ENCODE data around the gene PDXK.
A peak's percentile ranks its signal among the peaks of the same experiment; 100 is the strongest.

PDXK gene

GRCh38 chr21:43805275-43805800, 86.4 kb downstream of the PDXK start:
- DNase-seq (ENCODE audit: low spot score) = peak; percentile 16

- no peak for DNase-seq (ENCODE audit: low spot score)
Measured at GRCh38 chr21:43806017-43806710, 87.2 kb downstream of the PDXK start.

GRCh38 chr21:43808367-43808766, 89.4 kb downstream of the PDXK start:
- DNase-seq (ENCODE audit: low spot score) = no peak

DNA sequence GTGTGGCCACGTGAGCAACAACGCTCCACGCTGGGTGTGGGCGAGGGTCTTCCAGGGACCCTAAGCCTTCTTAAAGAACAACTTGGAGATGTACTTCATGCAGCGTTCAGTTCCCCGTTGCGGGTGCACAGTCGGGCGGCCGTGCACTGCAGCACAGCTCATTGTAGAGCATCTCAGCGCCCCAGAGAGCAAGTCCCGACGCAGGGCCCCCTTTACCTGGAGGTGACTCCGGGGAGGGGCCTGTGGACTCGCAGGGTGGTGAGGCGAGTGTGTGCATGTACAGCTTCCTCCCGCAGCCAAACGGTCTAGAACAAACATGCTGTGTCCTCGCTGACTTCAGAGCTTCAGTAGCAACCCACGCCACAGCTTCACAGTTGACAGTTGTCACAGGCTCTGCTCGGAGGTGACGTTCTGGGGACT, 89.9 kb downstream of the PDXK start:
- DNase-seq (ENCODE audit: low spot score) = no peak

GRCh38 chr21:43809346-43809799, 90.4 kb downstream of the PDXK start:
- no peak for DNase-seq (ENCODE audit: low spot score)

DNA sequence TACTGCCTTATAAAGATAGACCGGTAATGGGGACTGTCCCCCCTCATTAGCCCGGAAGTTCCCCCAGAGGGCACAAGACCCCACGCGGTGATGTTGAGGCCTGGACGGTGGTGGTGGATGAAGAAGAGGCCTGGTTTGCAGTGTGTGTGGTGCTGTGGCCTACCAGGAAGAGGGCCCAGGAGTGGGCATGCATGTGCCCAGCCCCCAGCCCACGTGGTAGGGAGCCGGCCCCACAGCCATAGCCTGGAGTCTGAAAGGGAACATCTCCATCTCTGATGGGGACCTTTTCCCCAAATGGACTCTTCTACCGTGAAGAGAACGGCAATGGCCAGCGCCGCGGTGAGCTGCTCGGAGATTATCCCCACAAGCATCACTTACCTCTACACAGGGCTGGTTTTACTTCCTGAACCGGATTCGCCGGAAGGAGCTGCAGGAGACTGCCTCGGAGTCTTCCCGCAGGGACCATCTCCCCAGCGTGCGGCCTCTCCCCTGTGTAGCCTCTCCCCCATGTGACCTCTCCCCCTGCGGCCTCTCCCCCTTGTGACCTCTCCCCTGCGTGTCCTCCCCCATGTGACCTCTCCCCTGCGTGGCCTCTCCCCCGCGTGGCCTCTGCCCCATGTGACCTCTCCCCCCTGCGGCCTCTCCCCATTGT, 91.0 kb downstream of the PDXK start:
- DNase-seq (ENCODE audit: low spot score) = no peak

GRCh38 chr21:43810505-43811261, 91.8 kb downstream of the PDXK start:
- DNase-seq (ENCODE audit: low spot score) = peak; percentile 87

GRCh38 chr21:43811262-43812105, 92.6 kb downstream of the PDXK start:
- no peak for DNase-seq (ENCODE audit: low spot score)
